ENCODE results near the gene SLC25A11. TPM values are rescaled to one million over a fixed set of nuclear protein-coding genes. Genes with fewer than 3 reads are reported as not detected.

Gene SLC25A11
- total RNA-seq, 1 experiment from 2014 or later: 40.1 TPM

- CTCF ChIA-PET: no interaction called here
- Mint-ChIP-seq H3K27ac (ENCODE audit: unreplicated experiment) (no peak overlapping the region), H3K4me3 (ENCODE audit: unreplicated experiment) (no peak overlapping the region), H3K36me3 (ENCODE audit: insufficient read depth, unreplicated experiment) (peaks cover 41% of the 10 kb centered on the region), H3K27me3 (ENCODE audit: insufficient read depth, unreplicated experiment) (no peaks in the 10 kb centered on the region), H3K4me1 (ENCODE audit: low read depth, unreplicated experiment) (peaks cover 9% of the 10 kb centered on the region), H3K9me3 (ENCODE audit: unreplicated experiment) (no peaks in the 10 kb centered on the region)
- no peak for DNase-seq
- H3K9me3 ChIP-seq: no peaks in the 10 kb centered on the region
- intact Hi-C loops (cut with micrococcal nuclease; ENCODE audit: unreplicated experiment): no loop called here
- TF ChIP-seq CTCF (IDR thresholded peaks at IDR 0.05; ENCODE audit: insufficient read depth in 1 of 2, low read depth in 1 of 2, low read length in 1 of 2, severe bottlenecking in 1 of 2, unreplicated experiment in 1 of 2): no peak
- peaks cover 4% of the 10 kb centered on the region; the same call in 1 of the 2 replicates for H3K4me1 ChIP-seq
- POLR2A ChIA-PET: no interaction called here
- H3K4me3 ChIP-seq (ENCODE audit: low read depth, low read length): no peak overlapping the region
- no TSS peak for BruUV-seq (replicated peaks)
- H3K27me3 ChIP-seq (replicated peaks; ENCODE audit: control insufficient read depth, insufficient read depth, low read length): no peaks in the 10 kb centered on the region
- no peaks in the 10 kb centered on the region for H3K36me3 ChIP-seq (ENCODE audit: control insufficient read depth, insufficient read depth, low read length)
Observed at GRCh38 chr17:4973256-4974114, 33.6 kb upstream of the SLC25A11 start.

DNA sequence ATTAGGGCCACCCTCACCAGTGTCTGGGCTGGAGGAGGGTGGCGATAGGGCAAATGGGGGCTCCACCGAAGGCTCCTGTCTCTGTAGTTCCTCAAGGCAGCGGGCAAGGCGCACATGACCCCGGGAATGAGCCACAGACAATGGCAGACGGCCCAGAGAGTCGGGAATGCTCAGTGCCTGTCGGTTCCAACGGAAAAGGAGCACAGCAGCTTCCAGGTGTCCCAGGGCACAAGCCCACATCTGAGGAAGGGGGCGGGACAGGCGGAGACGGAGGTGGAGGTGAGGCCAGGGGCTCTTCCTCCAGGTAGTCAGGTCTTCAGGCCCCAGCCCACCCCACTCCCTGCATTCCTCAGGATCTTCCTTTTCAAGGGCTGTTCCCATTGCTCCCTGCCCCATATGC, 32.9 kb upstream of the SLC25A11 start:
- Histone ChIP-seq H3K4me1 (peaks cover 4% of the 10 kb centered on the region; the same call in 1 of the 2 replicates), H3K9me3 (no peaks in the 10 kb centered on the region), H3K4me3 (ENCODE audit: low read depth, low read length) (no peak overlapping the region), H3K36me3 (ENCODE audit: control insufficient read depth, insufficient read depth, low read length) (no peaks in the 10 kb centered on the region), H3K27me3 (replicated peaks; ENCODE audit: control insufficient read depth, insufficient read depth, low read length) (no peaks in the 10 kb centered on the region)
- no peak for DNase-seq
- POLR2A ChIA-PET: no interaction called here
- H3K4me1 Mint-ChIP-seq (ENCODE audit: low read depth, unreplicated experiment): peaks cover 9% of the 10 kb centered on the region
- peak overlapping the region; percentile 66 for H3K27ac Mint-ChIP-seq (ENCODE audit: unreplicated experiment)
- no peak for TF ChIP-seq CTCF (IDR thresholded peaks at IDR 0.05; ENCODE audit: insufficient read depth in 1 of 2, low read depth in 1 of 2, low read length in 1 of 2, severe bottlenecking in 1 of 2, unreplicated experiment in 1 of 2)
- H3K27me3 Mint-ChIP-seq (ENCODE audit: insufficient read depth, unreplicated experiment): no peaks in the 10 kb centered on the region
- H3K9me3 Mint-ChIP-seq (ENCODE audit: unreplicated experiment): no peaks in the 10 kb centered on the region
- intact Hi-C loops (cut with micrococcal nuclease; ENCODE audit: unreplicated experiment): no loop called here
- peak overlapping the region; percentile 49 for H3K4me3 Mint-ChIP-seq (ENCODE audit: unreplicated experiment)
- BruUV-seq (replicated peaks): no TSS peak
- peaks cover 37% of the 10 kb centered on the region for H3K36me3 Mint-ChIP-seq (ENCODE audit: insufficient read depth, unreplicated experiment)
- CTCF ChIA-PET: no interaction called here

DNA sequence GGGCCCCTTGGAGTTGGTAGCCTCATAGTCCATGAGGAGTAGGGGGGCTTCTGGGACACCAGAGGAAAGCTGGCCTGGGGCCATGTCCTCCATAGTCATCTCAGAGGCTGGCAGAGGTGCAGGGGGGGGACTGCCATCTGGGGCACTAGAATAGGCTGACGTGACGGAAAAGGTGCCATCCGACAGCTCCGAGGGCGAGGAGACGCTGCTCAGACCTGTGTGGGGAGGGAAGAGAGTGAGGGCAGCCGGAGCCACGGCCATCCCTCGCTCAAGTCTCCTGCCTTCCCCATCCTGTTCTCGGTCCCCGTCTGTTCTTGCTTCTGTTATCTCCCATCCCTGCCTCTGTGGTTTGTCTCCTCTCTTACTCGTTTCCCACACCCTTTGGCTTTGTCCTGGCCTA, 32.5 kb upstream of the SLC25A11 start:
- CTCF ChIA-PET: no interaction called here
- DNase-seq: no peak
- H3K9me3 Mint-ChIP-seq (ENCODE audit: unreplicated experiment): no peaks in the 10 kb centered on the region
- TF ChIP-seq CTCF (IDR thresholded peaks at IDR 0.05; ENCODE audit: insufficient read depth in 1 of 2, low read depth in 1 of 2, low read length in 1 of 2, severe bottlenecking in 1 of 2, unreplicated experiment in 1 of 2): no peak
- peaks cover 9% of the 10 kb centered on the region for H3K4me1 Mint-ChIP-seq (ENCODE audit: low read depth, unreplicated experiment)
- Histone ChIP-seq H3K9me3 (no peaks in the 10 kb centered on the region), H3K4me3 (ENCODE audit: low read depth, low read length) (no peak overlapping the region), H3K36me3 (ENCODE audit: control insufficient read depth, insufficient read depth, low read length) (no peaks in the 10 kb centered on the region), H3K27me3 (replicated peaks; ENCODE audit: control insufficient read depth, insufficient read depth, low read length) (no peaks in the 10 kb centered on the region), H3K4me1 (peaks cover 4% of the 10 kb centered on the region; the same call in 1 of the 2 replicates)
- peak overlapping the region; percentile 66 for H3K27ac Mint-ChIP-seq (ENCODE audit: unreplicated experiment)
- H3K27me3 Mint-ChIP-seq (ENCODE audit: insufficient read depth, unreplicated experiment): no peaks in the 10 kb centered on the region
- H3K36me3 Mint-ChIP-seq (ENCODE audit: insufficient read depth, unreplicated experiment): peaks cover 37% of the 10 kb centered on the region
- intact Hi-C loops (cut with micrococcal nuclease; ENCODE audit: unreplicated experiment): no loop called here
- POLR2A ChIA-PET: no interaction called here
- no TSS peak for BruUV-seq (replicated peaks)
- peak overlapping the region; percentile 49 for H3K4me3 Mint-ChIP-seq (ENCODE audit: unreplicated experiment)
